HG02588 (cell line): ENCODE measurements around the gene TRAPPC4.
"Not testable (repeated sequence)": the region's sequence is repeated elsewhere in the genome, so short reads cannot be mapped to it uniquely, and the experiment has no call there.

ENCODE experiments used
- ATAC-seq: cut with Tn5 transposase; IDR thresholded peaks from one replicate; pipeline ENCODE4 v1.9.1; 2021; ENCODE audit warnings: mild to moderate bottlenecking, moderate library complexity; ENCODE audit not compliant: unreplicated experiment

TRAPPC4 gene

DNA sequence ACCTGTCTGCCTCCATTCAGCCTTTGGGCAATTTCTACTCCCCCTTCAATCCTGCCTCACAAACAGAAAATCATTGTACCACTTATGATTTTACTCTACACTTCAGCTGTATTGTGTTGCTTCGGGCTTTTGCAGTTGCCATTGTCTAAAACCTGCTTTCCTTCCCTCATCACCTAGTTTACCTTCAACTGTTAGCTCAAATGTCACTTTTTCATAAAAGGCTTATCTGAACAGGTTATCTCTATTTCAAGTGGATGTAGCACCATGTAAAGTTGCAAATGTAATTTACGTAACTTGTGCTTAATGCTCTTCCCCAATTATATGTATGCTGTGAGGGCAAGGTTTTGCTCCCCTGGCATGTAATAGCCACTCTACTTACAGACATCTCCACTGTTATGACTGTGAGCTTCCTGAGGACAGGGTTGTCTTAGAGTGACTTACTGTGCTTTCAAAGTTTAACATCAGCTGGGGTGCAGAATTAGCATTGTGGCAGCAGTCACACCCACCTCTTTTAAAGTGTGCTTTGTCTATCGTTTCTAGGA is 5.9 kb upstream of the TRAPPC4 start:
- ATAC-seq: no peak

DNA sequence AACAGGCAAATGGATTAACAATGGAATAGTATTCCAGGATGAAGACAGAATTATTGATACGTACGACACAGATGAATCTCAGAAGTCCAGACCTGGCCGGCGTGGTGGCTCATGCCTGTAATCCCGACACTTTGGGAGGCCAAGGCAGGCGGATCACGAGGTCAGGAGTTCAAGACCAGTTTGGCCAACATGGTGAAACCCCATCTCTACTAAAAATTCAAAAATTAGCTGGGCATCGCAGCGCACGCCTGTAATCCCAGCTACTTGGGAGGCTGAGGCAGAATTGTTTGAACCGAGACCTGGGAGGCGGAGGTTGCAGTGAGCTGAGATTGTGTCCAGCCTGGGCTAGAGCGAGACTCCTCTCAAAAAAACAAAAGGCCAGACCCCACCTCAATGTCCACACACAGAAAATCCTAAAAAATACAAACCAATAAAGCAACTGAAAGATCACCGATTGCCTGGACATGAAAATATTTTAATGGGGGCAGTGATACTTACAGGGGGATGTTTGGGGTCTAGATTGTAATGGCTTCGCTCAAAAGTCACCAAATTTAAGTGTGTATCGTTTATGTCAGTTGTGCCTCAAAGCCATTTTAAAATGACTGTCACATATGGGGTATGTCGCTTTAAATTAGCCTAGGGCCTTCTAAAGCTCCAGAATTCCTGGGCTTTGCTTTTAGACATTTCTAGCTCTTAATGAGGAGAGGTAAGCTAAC is 4.2 kb upstream of the TRAPPC4 start:
- no peak for ATAC-seq

- ATAC-seq: no peak
Measured at GRCh38 chr11:119015054-119015611, 3.4 kb upstream of the TRAPPC4 start.

- no peak for ATAC-seq
Measured at GRCh38 chr11:119016216-119017009, 2.2 kb upstream of the TRAPPC4 start.

DNA sequence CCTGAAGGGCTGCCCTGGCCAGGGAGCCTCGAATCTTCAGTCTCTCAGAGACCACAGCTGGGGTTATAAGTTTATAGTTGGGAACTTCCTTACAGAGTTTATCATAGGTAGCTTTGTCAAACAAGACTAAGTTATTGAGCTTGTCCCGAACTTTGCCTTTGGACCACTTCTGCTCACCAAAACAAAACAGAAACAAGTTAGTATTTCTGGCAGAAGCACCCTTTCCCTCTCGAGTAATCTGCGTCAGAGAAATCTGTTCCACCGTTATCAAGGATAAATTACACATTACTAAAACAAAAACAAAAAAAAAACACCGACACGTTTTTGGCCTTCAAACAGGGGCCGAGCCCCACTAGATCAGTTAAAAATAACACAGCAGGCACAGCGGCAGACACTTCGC is 1.2 kb upstream of the TRAPPC4 start:
- not testable (repeated sequence) for ATAC-seq

DNA sequence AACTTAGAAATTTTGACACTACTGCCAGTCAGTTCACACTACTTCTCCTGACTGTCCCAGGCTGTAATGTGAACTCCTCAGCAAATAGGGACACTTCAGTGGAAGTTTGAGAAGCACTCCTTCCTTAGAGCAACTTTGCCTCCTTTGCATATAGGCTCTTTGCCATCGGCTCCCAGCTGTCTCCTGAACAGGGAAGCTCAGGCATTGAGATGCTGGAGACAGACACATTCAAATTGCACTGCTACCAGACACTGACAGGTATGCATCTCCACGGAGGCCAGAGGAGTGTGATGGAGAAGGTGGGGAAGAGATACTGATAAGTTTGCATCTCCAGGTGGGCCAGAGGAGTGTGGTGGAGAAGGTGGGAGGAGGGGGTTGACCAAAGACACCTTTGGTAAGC is 1.4 kb downstream of the TRAPPC4 start:
- ATAC-seq: no peak

GRCh38 chr11:119021631-119022030 is 3.1 kb downstream of the TRAPPC4 start:
- ATAC-seq: no peak

GRCh38 chr11:119023741-119024140 is 5.2 kb downstream of the TRAPPC4 start:
- ATAC-seq: no peak

DNA sequence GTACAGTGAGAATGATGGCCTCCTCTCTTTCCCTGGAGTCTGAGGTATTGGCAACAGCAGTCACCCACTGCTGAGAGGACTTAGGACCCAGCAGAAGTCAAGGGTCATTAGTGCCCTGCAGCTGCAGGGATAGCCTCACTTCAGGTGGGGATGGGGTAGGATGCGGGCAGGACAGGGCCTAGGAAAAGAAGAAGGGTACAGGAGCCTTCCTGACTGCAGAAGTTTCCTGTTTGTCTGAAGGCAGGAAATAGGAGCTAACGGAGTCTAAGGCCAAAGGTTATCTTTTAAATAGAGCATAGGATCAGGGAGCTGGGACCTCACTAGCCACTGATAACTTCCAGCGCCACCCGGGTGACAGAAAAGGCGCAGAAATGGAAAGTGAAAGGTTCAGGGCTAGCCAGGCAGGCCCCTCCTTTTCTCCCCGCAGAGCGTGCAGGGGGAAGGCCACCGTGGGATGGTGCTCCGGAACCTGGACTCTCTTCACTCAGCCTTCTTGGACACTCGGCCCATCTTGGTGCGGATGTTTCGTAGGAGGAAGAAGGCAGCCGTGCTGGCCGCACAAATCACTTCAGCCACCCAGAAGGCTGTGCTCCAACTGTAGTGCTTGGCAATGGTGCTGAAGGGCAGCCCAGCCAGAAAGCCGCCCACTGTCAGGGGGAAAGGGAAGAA is 6.0 kb downstream of the TRAPPC4 start:
- ATAC-seq: no peak

- no peak for ATAC-seq
Measured at GRCh38 chr11:119025099-119025473, 6.5 kb downstream of the TRAPPC4 start.

- ATAC-seq: no peak
Measured at GRCh38 chr11:119025541-119025940, 7.0 kb downstream of the TRAPPC4 start.

DNA sequence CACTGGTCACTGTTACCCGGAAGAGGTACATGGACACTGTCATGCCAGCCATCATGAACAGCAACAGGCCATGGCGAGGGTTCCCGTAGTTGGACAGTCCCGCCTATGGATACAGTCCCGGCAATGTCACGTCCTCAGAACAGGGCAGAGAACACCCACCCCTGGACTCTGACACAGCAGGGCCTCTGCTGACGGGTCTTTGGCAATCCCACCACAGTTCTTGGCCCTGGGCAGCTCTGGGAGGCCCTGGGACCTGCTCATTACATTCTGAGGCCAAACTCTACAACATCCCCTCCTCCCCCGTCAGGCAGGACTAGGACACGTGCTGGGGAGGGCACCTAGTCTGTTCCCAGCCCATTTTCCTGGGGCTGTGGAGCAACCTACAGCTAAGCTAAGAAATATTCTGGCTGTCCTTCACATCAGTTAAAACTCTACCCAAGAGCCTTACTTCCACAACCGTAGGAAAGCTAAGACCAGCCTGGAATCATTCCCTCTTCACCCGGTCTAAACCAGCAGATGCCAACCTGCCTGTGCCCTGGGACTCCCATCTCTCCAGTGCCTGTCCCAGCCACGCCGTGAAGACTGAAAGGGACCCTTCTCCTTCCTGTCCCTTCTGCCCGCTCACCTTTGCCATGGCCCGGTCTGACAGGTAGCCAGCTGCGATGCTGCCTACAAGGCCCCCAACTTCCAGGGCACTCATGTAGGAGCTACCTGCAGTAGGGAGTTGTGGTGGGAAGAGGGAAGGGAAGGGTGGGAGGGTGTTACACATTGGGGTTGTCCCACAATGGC is 7.6 kb downstream of the TRAPPC4 start:
- ATAC-seq: no peak

GRCh38 chr11:119026970-119027369 is 8.4 kb downstream of the TRAPPC4 start:
- no peak for ATAC-seq

- ATAC-seq: no peak
Measured at GRCh38 chr11:119027561-119028345, 9.2 kb downstream of the TRAPPC4 start.

- no peak for ATAC-seq
Measured at GRCh38 chr11:119028346-119029068, 9.9 kb downstream of the TRAPPC4 start.

DNA sequence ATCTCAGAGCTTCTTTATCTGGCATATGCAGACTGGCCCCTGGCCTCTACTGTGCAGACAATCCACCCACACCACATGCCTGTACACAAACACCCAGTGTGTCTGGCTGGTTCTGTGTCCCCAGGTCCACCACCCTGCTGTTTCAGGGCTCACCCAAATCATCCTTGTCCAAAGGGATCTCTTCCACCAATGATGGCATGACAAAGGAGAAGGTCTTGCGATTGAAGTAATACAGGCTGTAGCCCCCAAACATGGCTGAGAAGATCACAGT is 10.4 kb downstream of the TRAPPC4 start:
- ATAC-seq: no peak

- ATAC-seq: peak; percentile 7
Measured at GRCh38 chr11:119029340-119030028, 10.9 kb downstream of the TRAPPC4 start.

- peak; percentile 6 for ATAC-seq
Measured at GRCh38 chr11:119030029-119030328, 11.4 kb downstream of the TRAPPC4 start.
